ENCODE data around the gene CHPF. TPM values are rescaled to one million over a fixed set of nuclear protein-coding genes. Genes with fewer than 3 reads are reported as not detected.

Gene CHPF
- total RNA-seq, 1 experiment from 2014 or later, result 87.3 TPM

GRCh38 chr2:219538956-219539788 lies 4.4 kb downstream of the CHPF start:
- DNase-seq (ENCODE audit: low spot score), result no peak

GRCh38 chr2:219538504-219538951 lies 5.1 kb downstream of the CHPF start:
- in situ Hi-C loops (cut with HindIII; ENCODE audit: low sequenced_read_pairs), result no loop called here
- DNase-seq (ENCODE audit: low spot score), result no peak

More at GRCh38 chr2:219538956-219539788, 4.4 kb downstream of the CHPF start:
- in situ Hi-C loops (cut with HindIII; ENCODE audit: low sequenced_read_pairs), result no loop called here

- no peak for DNase-seq (ENCODE audit: low spot score)
- in situ Hi-C loops (cut with HindIII; ENCODE audit: low sequenced_read_pairs), result no loop called here
These were observed 5.7 kb downstream of the CHPF start for GRCh38 chr2:219537657-219538488.

- in situ Hi-C loops (cut with HindIII; ENCODE audit: low sequenced_read_pairs), result no loop called here
- no peak for DNase-seq (ENCODE audit: low spot score)
These were observed 6.6 kb downstream of the CHPF start for GRCh38 chr2:219536967-219537366.

- DNase-seq (ENCODE audit: low spot score), result no peak
- in situ Hi-C loops (cut with HindIII; ENCODE audit: low sequenced_read_pairs), result no loop called here
These were observed 7.2 kb downstream of the CHPF start for GRCh38 chr2:219536425-219536824.

- in situ Hi-C loops (cut with HindIII; ENCODE audit: low sequenced_read_pairs), result no loop called here
- DNase-seq (ENCODE audit: low spot score), result peak; percentile 71
These were observed 9.5 kb downstream of the CHPF start for GRCh38 chr2:219533930-219534661.

- in situ Hi-C loops (cut with HindIII; ENCODE audit: low sequenced_read_pairs), result no loop called here
- no peak for DNase-seq (ENCODE audit: low spot score)
These were observed 11.3 kb downstream of the CHPF start for GRCh38 chr2:219532378-219532649.

GRCh38 chr2:219531639-219532377 lies 11.8 kb downstream of the CHPF start:
- in situ Hi-C loops (cut with HindIII; ENCODE audit: low sequenced_read_pairs), result no loop called here
- no peak for DNase-seq (ENCODE audit: low spot score)

- in situ Hi-C loops (cut with HindIII; ENCODE audit: low sequenced_read_pairs), result no loop called here
- DNase-seq (ENCODE audit: low spot score), result peak; percentile 92
These were observed 13.3 kb downstream of the CHPF start for GRCh38 chr2:219530048-219530963.

GRCh38 chr2:219527472-219527871 lies 16.1 kb downstream of the CHPF start:
- in situ Hi-C loops (cut with HindIII; ENCODE audit: low sequenced_read_pairs), result no loop called here
- DNase-seq (ENCODE audit: low spot score), result no peak

GRCh38 chr2:219527076-219527394 lies 16.6 kb downstream of the CHPF start:
- in situ Hi-C loops (cut with HindIII; ENCODE audit: low sequenced_read_pairs), result no loop called here
- DNase-seq (ENCODE audit: low spot score), result peak; percentile 60

- no peak for DNase-seq (ENCODE audit: low spot score)
- in situ Hi-C loops (cut with HindIII; ENCODE audit: low sequenced_read_pairs), result no loop called here
These were observed 17.1 kb downstream of the CHPF start for GRCh38 chr2:219526320-219527075.

GRCh38 chr2:219525533-219526232 lies 17.9 kb downstream of the CHPF start:
- in situ Hi-C loops (cut with HindIII; ENCODE audit: low sequenced_read_pairs), result no loop called here
- DNase-seq (ENCODE audit: low spot score), result no peak

- in situ Hi-C loops (cut with HindIII; ENCODE audit: low sequenced_read_pairs), result no loop called here
- DNase-seq (ENCODE audit: low spot score), result no peak
These were observed 18.8 kb downstream of the CHPF start for GRCh38 chr2:219524817-219525216.

GRCh38 chr2:219523031-219523671 lies 20.5 kb downstream of the CHPF start:
- in situ Hi-C loops (cut with HindIII; ENCODE audit: low sequenced_read_pairs), result no loop called here
- DNase-seq (ENCODE audit: low spot score), result no peak

GRCh38 chr2:219522111-219523030 lies 21.2 kb downstream of the CHPF start:
- DNase-seq (ENCODE audit: low spot score), result no peak
- in situ Hi-C loops (cut with HindIII; ENCODE audit: low sequenced_read_pairs), result no loop called here

All from G401 (cell line).